Progenitor cell of endocrine pancreas (in vitro differentiated cells): ENCODE measurements around the gene ZNF48. TPM values are rescaled to one million over a fixed set of nuclear protein-coding genes. Genes with fewer than 3 reads are reported as not detected.

Source experiments
- DNase-seq: peaks from one replicate; pipeline ENCODE4 v3.0.0; 2021; ENCODE audit warnings: low spot score; ENCODE audit not compliant: unreplicated experiment
- H3K27ac Mint-ChIP-seq: 2 replicates; pipeline ENCODE4 v1.8.0; 2021; ENCODE audit warnings: mild to moderate bottlenecking, moderate library complexity, mixed read lengths
- H3K27me3 Mint-ChIP-seq: 2 replicates; pipeline ENCODE4 v1.8.0; 2021; ENCODE audit warnings: mixed read lengths
- H3K36me3 Mint-ChIP-seq: 2 replicates; pipeline ENCODE4 v1.8.0; 2022; ENCODE audit warnings: mixed read lengths; ENCODE audit not compliant: insufficient read depth
- H3K4me1 Mint-ChIP-seq: 2 replicates; pipeline ENCODE4 v1.8.0; 2021; ENCODE audit warnings: low read depth, mixed read lengths
- H3K4me3 Mint-ChIP-seq: 2 replicates; pipeline ENCODE4 v1.8.0; 2021; ENCODE audit warnings: low read depth, mild to moderate bottlenecking, moderate library complexity, mixed read lengths
- H3K9me3 Mint-ChIP-seq: 2 replicates; pipeline ENCODE4 v1.8.0; 2021; ENCODE audit warnings: low read depth, mixed read lengths
- total RNA-seq: library from RNA; stranded (reverse); gene quantifications from 2 replicates; pipeline ENCODE4 v1.2.1, GENCODE V29; 2021
- TF ChIP-seq, protein P1 (sequence below): fragments of 200-600 bp; sonication (generic); IDR thresholded peaks from one replicate; pipeline ENCODE4 v1.5.0; 2021; ENCODE audit warnings: antibody characterized with exemption, mild to moderate bottlenecking; ENCODE audit not compliant: unreplicated experiment

ZNF48 gene
- total RNA-seq, 1 donor from 2014 or later = 62.6 TPM

DNA sequence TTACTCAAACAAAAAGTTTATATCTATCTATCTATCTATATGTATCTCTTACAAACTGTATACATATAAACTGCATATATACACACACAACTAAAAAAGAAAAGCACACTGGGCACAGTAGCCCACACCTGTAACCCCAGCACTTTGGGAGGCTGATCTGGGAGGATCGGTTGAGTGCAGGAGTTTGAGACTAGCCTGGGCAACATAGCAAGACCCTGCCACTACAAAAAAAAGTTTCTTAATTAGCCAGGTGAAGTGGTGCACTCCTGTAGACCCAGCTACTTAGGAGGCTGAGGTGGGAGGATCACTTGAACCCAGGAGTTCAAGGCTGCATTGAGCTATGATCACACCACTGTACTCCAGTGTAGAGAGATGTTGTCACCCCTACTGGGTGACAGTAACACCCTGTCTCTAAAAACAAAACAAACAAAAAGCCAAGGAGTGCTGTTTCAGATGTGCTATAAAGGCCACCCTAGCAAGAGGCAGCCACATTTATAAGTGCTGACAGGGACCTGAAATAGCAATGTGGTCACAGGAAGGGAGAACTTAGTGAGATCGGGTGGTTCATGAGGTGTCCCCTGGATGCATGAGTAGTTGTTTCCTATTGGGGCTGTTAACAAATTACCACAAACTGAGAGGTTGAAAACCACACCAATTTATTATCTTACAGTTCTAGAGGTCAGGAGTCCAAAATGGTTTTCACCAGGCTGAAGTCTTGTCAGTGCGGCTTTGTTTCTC lies 44.9 kb upstream of the ZNF48 start:
- Mint-ChIP-seq H3K27ac (no peak overlapping the region), H3K4me1 (peaks cover 6% of the 10 kb centered on the region), H3K36me3 (peaks cover 19% of the 10 kb centered on the region), H3K27me3 (no peaks in the 10 kb centered on the region), H3K9me3 (no peaks in the 10 kb centered on the region), H3K4me3 (no peak overlapping the region)
- TF ChIP-seq, protein P1, sequence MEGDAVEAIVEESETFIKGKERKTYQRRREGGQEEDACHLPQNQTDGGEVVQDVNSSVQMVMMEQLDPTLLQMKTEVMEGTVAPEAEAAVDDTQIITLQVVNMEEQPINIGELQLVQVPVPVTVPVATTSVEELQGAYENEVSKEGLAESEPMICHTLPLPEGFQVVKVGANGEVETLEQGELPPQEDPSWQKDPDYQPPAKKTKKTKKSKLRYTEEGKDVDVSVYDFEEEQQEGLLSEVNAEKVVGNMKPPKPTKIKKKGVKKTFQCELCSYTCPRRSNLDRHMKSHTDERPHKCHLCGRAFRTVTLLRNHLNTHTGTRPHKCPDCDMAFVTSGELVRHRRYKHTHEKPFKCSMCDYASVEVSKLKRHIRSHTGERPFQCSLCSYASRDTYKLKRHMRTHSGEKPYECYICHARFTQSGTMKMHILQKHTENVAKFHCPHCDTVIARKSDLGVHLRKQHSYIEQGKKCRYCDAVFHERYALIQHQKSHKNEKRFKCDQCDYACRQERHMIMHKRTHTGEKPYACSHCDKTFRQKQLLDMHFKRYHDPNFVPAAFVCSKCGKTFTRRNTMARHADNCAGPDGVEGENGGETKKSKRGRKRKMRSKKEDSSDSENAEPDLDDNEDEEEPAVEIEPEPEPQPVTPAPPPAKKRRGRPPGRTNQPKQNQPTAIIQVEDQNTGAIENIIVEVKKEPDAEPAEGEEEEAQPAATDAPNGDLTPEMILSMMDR = no peak
- DNase-seq = no peak

DNA sequence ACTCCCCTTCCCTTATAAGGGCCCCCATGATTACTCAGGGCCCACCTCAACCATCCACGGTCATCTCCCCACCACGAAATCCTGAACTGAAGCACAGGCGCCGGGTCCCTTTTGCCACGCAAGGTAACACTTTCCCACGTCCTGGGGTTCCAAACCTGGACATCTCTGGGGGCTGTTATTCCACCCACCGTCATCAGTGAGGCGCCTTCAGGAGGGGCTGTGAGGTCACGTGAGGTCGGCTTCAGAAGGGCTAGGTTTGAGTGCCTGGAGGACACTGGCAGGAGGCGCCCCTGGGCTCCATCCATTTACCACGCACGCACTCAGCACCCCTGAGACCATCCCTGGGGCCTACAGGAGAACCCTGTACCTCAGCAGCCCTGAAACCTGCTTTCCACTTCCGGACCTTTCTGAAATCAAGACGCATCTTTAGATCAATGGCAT lies 44.2 kb upstream of the ZNF48 start:
- TF ChIP-seq, protein P1 = no peak
- DNase-seq = no peak
- Mint-ChIP-seq H3K4me1 (peaks cover 8% of the 10 kb centered on the region), H3K27ac (no peak overlapping the region), H3K9me3 (no peaks in the 10 kb centered on the region), H3K36me3 (peaks cover 19% of the 10 kb centered on the region), H3K27me3 (no peaks in the 10 kb centered on the region), H3K4me3 (no peak overlapping the region)

DNA sequence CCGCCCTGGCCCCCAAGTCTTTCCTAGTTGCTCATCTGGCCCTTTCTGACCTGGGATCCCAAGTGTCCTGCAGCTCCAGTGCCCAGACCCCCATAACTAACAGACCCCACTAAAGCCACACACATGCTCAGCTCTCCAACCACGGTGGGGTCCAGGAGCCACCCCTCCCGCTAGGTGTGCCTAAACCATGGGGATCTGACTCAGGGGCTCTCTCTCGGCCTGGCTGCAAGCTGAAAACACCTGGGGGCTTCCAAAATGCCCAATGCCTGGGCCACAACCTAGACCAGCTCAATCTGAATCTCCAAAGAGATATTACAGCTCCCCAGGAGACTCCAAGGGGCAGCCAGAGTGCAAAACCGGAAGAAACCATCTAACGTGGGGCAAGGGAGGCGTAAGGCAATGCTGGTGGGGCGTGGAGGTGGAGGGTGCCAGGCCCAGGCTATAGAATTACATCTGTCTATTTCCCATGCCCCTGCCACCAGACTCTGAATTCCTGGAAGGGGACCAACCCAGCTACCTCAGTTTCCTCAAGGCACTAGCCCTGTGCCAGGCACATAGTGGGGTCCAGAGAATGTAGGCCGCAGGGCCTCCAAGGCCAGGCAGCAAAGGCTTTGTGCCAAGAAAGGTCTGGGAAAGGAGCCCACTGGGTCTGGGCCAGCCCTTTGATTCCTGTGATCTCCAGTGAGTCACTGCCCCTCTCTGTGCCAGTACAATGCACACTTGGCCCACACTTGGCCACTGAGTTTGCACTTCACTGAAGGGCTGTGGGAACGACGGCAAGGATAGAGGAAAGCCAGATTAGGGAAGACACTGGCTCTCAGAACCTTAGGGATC lies 43.4 kb upstream of the ZNF48 start:
- Mint-ChIP-seq H3K36me3 (peaks cover 19% of the 10 kb centered on the region), H3K4me1 (peaks cover 11% of the 10 kb centered on the region), H3K4me3 (no peak overlapping the region), H3K27ac (peak overlapping the region; percentile 37), H3K9me3 (no peaks in the 10 kb centered on the region), H3K27me3 (no peaks in the 10 kb centered on the region)
- DNase-seq = no peak
- TF ChIP-seq, protein P1 = no peak

DNA sequence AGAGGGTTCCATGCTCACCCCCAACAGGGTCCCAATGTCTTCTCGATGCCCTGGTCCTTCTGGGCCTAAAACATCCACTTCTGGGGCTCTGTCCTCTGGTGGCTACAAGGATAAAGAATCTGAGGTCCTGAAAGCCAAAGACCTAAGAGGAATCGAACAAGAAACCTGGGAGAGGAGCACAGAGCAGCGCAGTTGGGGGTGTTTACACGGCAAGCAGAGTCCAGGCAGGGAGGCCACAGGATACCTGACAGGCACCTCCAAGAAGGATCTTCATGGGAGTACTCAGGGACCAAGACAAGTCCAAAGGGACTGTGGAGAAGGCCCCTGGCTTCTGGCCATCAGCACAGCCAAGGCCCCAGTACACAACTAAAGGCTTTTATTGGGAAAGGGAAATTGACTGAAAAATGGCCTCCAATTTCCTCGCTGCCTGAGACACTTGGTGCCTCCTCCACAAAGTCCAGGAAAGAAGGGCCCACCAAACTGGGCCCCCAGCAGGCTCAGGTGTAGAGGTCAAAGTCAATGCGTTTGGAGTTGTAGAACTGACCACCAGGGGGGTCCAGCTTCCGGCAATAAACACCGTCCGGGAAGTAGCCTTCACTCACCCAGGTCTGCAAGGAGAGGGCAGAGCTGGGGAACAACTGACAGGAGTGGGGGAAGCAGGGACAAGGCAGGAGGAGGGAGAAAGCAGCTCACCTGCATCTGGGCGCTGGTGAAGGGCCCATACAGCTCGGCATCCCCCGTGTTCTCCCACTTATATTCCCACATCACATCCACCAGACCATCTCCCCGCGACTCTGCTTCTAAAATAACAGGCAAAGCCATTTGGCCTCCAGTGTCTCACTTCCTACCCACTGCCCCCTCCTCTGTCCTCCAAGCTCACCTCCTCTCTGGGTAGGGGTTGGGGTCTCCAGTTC lies 42.5 kb upstream of the ZNF48 start:
- peak overlapping the region; percentile 64 for H3K4me3 Mint-ChIP-seq
- TF ChIP-seq, protein P1 = peak; percentile 45
- H3K9me3 Mint-ChIP-seq = no peaks in the 10 kb centered on the region
- peak overlapping the region; percentile 78 for H3K27ac Mint-ChIP-seq
- no peaks in the 10 kb centered on the region for H3K27me3 Mint-ChIP-seq
- peaks cover 22% of the 10 kb centered on the region for H3K36me3 Mint-ChIP-seq
- no peak for DNase-seq
- H3K4me1 Mint-ChIP-seq = peaks cover 11% of the 10 kb centered on the region
